Measurements from ENCODE around the gene PRPF19.

Gene PRPF19

GRCh38 chr11:60924110-60924905 is 17.9 kb upstream of the PRPF19 start, which contains the start of gene TMEM132A:
Gene TMEM132A (plus strand): TSS chr11:60924460. CDS start chr11:60924634, 174 bp downstream.
- DNase-seq (ENCODE audit: insufficient read length, low spot score): peak; percentile 95
- TF ChIP-seq POLR2A (IDR thresholded peaks at IDR 0.05; ENCODE audit: low read depth, low read length): peak; percentile 48; the same call in 1 of the 2 replicates
- FAIRE-seq: no peak

DNA sequence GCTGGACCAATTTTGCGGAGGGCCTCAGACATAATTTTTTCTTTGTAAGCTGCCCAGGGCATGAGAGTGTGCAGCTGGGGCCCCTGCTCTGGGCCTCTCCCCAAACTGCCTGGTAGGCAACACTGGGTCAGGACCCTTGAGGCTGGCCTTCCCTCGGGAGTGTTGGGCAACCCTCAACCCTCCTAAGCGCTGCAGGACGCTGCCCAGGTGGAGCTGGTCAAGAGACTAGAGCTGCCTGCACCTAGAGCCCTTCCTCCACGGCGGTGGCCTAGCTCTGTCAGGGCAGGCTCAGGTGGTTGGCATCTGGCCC is 17.4 kb upstream of the PRPF19 start:
- DNase-seq (ENCODE audit: insufficient read length, low spot score) (no peak), FAIRE-seq (no peak)
- no peak for TF ChIP-seq POLR2A (IDR thresholded peaks at IDR 0.05; ENCODE audit: low read depth, low read length)

DNA sequence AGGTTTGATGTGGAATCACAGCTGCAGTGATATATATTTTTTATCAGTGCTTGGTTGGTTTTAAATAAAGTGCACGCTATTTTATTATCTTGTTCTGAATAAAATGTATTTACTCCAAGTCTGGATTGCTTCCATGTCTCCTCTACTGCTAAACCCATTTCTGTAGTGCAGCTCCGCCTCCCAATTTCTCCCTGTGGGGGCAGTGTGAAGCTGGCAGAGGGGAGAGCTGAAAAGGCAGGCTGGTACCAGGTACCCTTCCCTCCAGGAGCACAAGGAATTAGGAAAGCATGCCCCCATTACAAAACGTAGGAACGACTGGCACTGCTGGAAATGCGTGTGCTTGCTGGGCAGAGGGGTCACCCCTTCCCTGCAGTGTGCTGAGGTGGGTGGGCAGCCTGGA is 16.9 kb upstream of the PRPF19 start:
- no peak for DNase-seq (ENCODE audit: insufficient read length, low spot score)
- FAIRE-seq: no peak
- no peak for TF ChIP-seq POLR2A (IDR thresholded peaks at IDR 0.05; ENCODE audit: low read depth, low read length)

GRCh38 chr11:60922906-60923305 is 16.5 kb upstream of the PRPF19 start:
- FAIRE-seq (no peak), DNase-seq (ENCODE audit: insufficient read length, low spot score) (no peak)
- TF ChIP-seq POLR2A (IDR thresholded peaks at IDR 0.05; ENCODE audit: low read depth, low read length): no peak

DNA sequence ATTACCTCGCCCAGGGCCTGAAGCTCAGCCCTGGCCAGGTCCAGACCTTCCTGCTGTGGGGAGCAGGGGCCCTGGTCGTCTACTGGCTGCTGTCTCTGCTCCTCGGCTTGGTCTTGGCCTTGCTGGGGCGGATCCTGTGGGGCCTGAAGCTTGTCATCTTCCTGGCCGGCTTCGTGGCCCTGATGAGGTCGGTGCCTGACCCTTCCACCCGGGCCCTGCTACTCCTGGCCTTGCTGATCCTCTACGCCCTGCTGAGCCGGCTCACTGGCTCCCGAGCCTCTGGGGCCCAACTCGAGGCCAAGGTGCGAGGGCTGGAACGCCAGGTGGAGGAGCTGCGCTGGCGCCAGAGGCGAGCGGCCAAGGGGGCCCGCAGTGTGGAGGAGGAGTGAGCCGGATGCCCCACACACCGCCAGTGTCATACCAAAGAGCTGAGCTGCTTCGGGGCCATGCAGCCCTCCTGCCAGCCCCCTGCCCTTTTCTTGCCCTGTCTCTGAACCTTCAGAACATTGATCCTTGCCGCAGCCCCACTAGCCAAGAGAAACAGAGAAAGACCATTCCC is 15.5 kb upstream of the PRPF19 start:
- no peak for FAIRE-seq
- no peak for TF ChIP-seq POLR2A (IDR thresholded peaks at IDR 0.05; ENCODE audit: low read depth, low read length)

DNA sequence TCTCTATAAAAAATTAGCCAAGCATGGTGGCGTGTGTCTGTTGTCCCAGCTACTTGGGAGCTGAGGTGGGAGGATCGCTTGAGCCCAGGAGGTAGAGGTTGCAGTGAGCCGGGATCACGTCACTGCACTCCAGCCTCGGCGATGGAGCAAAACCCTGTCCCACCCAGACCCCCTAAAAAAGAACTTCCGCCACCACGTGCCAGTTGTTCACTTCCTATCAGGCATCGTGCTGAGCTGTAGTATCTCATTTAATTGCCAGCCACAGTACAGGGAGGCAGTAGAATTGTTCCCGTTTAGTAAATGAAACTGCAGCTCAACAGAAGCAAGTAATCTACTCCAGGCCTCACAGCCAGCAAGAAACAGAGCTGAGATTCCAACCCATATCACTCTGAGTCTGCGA is 14.9 kb upstream of the PRPF19 start:
- TF ChIP-seq POLR2A (IDR thresholded peaks at IDR 0.05; ENCODE audit: low read depth, low read length): no peak
- FAIRE-seq (no peak), DNase-seq (ENCODE audit: insufficient read length, low spot score) (no peak)

More for the DNA sequence above, 15.5 kb upstream of the PRPF19 start:
- DNase-seq (ENCODE audit: insufficient read length, low spot score): no peak

DNA sequence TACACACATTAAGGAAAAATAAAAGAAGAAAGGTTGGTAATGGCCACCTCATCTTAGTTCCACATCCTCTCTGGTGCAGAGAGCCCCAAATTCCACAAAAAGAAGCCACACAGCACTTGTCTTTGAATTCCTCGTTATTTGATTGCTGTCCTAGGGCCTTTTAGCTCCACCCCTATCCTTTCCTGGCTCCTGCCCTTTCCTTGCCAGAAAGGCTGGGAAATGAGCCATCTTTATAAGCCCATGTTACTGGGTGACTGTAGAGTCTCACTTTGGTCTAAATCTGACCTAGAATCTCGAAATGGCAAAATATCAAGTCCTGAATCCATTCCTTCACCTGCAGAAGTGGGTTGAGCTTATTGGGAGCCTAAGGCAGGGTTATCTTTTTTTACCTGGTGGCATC is 13.6 kb upstream of the PRPF19 start:
- FAIRE-seq (no peak), DNase-seq (ENCODE audit: insufficient read length, low spot score) (no peak)
- TF ChIP-seq POLR2A (IDR thresholded peaks at IDR 0.05; ENCODE audit: low read depth, low read length): no peak

GRCh38 chr11:60919320-60919719 is 12.9 kb upstream of the PRPF19 start:
- no peak for TF ChIP-seq POLR2A (IDR thresholded peaks at IDR 0.05; ENCODE audit: low read depth, low read length)
- FAIRE-seq: no peak
- DNase-seq (ENCODE audit: insufficient read length, low spot score): no peak

DNA sequence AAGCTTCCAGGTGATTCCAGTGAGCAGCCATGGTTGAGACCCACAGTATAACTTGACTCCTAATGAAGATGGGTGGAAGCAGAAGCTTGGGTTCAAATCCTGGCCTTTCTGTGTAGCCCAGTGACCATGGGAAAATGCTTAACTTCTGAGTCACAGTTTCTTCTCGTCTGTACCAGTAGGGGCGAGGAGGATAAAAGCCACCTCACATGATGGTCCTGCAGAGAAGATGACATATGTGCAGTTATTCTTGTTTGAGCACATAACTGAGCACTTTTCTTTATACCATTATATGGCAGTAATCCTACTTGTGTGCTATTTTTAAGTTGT is 12.5 kb upstream of the PRPF19 start:
- DNase-seq (ENCODE audit: insufficient read length, low spot score) (no peak), FAIRE-seq (no peak)
- no peak for TF ChIP-seq POLR2A (IDR thresholded peaks at IDR 0.05; ENCODE audit: low read depth, low read length)

GRCh38 chr11:60918251-60918938 is 12.0 kb upstream of the PRPF19 start:
- FAIRE-seq: no peak
- no peak for TF ChIP-seq POLR2A (IDR thresholded peaks at IDR 0.05; ENCODE audit: low read depth, low read length)
- DNase-seq (ENCODE audit: insufficient read length, low spot score): no peak

- TF ChIP-seq POLR2A (IDR thresholded peaks at IDR 0.05; ENCODE audit: low read depth, low read length): no peak
- DNase-seq (ENCODE audit: insufficient read length, low spot score) (no peak), FAIRE-seq (no peak)
Observed at GRCh38 chr11:60917267-60917666, 10.9 kb upstream of the PRPF19 start.

- TF ChIP-seq POLR2A (IDR thresholded peaks at IDR 0.05; ENCODE audit: low read depth, low read length): no peak
- DNase-seq (ENCODE audit: insufficient read length, low spot score): no peak
- FAIRE-seq: no peak
Observed at GRCh38 chr11:60916669-60917206, 10.4 kb upstream of the PRPF19 start.

- FAIRE-seq (no peak), DNase-seq (ENCODE audit: insufficient read length, low spot score) (no peak)
- TF ChIP-seq POLR2A (IDR thresholded peaks at IDR 0.05; ENCODE audit: low read depth, low read length): no peak
Observed at GRCh38 chr11:60915248-60915914, 9.0 kb upstream of the PRPF19 start.

GRCh38 chr11:60914633-60915247 is 8.4 kb upstream of the PRPF19 start:
- no peak for FAIRE-seq
- DNase-seq (ENCODE audit: insufficient read length, low spot score): no peak
- TF ChIP-seq POLR2A (IDR thresholded peaks at IDR 0.05; ENCODE audit: low read depth, low read length): no peak
